T-helper 1 cell treated with Interleukin-12 subunit alpha and Interleukin-12 subunit beta and Interleukin-4 antibody, amounts not matched to agents 30 μg/mL and 1 μg/mL, for 36 hours (primary cell): ENCODE results near the gene PPP1R2.
"Not testable (repeated sequence)": the region's sequence is repeated elsewhere in the genome, so short reads cannot be mapped to it uniquely, and the experiment has no call there.

Experiments used
- H3K27ac Mint-ChIP-seq: one replicate; pipeline ENCODE4 v1.8.0; 2021; ENCODE audit warnings: mild to moderate bottlenecking, mixed read lengths
- H3K27me3 Mint-ChIP-seq: one replicate; pipeline ENCODE4 v1.8.0; 2021; ENCODE audit warnings: low read depth, mixed read lengths
- H3K36me3 Mint-ChIP-seq: one replicate; pipeline ENCODE4 v1.8.0; 2021; ENCODE audit warnings: low read depth, mixed read lengths
- H3K4me1 Mint-ChIP-seq: one replicate; pipeline ENCODE4 v1.8.0; 2021; ENCODE audit warnings: low read depth, mixed read lengths
- H3K4me3 Mint-ChIP-seq: one replicate; pipeline ENCODE4 v1.8.0; 2021; ENCODE audit warnings: mild to moderate bottlenecking, moderate library complexity, mixed read lengths
- H3K9me3 Mint-ChIP-seq: one replicate; pipeline ENCODE4 v1.8.0; 2021; ENCODE audit warnings: mixed read lengths

The PPP1R2 gene

DNA sequence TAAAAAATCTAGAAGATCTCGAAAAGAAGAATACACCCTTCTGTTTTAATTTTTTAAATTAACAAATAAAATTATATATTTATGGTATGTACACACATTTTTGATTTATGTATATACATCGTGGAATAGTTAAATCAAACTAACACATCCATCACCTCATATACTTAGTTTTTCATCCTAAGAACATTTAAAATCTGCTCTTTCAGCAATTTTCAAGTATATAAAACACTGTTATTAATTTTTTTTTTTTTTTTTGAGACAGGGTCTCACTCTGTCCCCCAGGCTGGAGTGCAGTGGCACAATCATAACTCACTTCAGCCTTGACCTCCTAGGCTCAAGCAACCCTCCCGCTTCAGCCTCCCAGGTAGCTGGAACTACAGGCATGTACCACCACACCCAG, 67.5 kb downstream of the PPP1R2 start:
- Mint-ChIP-seq H3K4me1 (no peaks in the 10 kb centered on the region), H3K9me3 (no peaks in the 10 kb centered on the region), H3K27ac (no peak overlapping the region), H3K36me3 (no peaks in the 10 kb centered on the region), H3K4me3 (no peak overlapping the region), H3K27me3 (peaks cover 35% of the 10 kb centered on the region)

DNA sequence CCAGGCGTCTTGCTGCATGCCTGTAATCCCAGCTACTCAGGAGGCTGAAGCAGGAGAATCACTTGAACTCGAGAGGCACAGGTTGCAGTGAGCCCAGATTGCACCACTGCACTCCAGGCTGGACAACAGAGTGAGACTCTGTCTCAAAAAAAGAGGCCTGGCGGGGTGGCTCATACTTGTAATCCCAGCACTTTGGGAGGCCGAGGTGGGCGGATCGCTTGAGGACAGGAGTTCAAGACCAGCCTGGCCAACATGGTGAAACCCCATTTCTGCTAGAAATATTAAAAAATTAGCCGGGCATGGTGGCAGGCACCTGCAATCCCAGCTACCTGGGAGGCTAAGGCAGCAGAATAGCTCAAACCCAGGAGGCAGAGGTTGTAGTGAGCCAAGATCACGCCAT, 68.0 kb downstream of the PPP1R2 start:
- H3K4me1 Mint-ChIP-seq, H3K9me3 Mint-ChIP-seq, H3K4me3 Mint-ChIP-seq, H3K27ac Mint-ChIP-seq, H3K36me3 Mint-ChIP-seq: not testable (repeated sequence)
- H3K27me3 Mint-ChIP-seq = peaks cover 35% of the 10 kb centered on the region

DNA sequence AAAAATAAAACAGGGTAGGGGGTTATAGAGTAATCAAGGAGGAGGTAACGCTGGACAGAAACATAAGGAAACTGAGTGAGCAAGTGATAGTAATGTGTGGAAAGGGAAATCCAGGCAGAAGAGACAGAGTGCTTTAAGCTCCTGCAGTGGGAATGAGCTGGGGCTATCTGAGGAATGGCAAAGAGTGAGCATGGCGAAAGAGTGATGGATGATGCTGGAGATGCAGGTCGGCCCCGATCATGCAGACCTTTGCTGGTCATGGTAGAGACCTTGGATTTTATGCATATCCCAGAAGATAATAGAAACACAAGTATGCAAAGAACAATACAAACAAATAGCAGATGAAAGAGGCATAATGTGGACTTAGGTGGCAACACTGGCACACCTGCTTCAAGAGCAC, 74.3 kb downstream of the PPP1R2 start:
- H3K4me1 Mint-ChIP-seq = peaks cover 14% of the 10 kb centered on the region
- H3K36me3 Mint-ChIP-seq = peaks cover 9% of the 10 kb centered on the region
- no peak overlapping the region for H3K27ac Mint-ChIP-seq
- H3K4me3 Mint-ChIP-seq = no peak overlapping the region
- peaks cover 11% of the 10 kb centered on the region for H3K27me3 Mint-ChIP-seq
- peaks cover 18% of the 10 kb centered on the region for H3K9me3 Mint-ChIP-seq

DNA sequence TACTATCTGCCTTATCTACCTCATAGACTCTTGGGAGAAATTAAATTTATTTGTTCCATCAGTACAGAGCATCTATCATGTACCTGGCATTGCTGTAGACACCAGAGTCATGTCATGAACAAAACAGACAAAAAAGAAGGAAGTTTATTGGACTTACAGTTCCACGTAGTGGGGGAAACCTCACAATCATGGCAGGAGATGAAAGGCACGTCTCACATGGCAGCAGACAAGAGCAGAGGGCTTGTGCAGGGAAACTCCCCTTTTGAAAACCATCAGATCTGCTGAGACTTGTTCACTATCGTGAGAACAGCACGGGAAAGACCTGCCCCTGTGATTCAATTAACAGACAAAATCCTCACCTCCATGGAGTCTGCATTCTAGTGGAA, 74.7 kb downstream of the PPP1R2 start:
- H3K9me3 Mint-ChIP-seq = peaks cover 18% of the 10 kb centered on the region
- peaks cover 14% of the 10 kb centered on the region for H3K4me1 Mint-ChIP-seq
- peaks cover 9% of the 10 kb centered on the region for H3K36me3 Mint-ChIP-seq
- H3K4me3 Mint-ChIP-seq = peak overlapping the region; percentile 20
- peak overlapping the region; percentile 80 for H3K27ac Mint-ChIP-seq
- peaks cover 10% of the 10 kb centered on the region for H3K27me3 Mint-ChIP-seq

DNA sequence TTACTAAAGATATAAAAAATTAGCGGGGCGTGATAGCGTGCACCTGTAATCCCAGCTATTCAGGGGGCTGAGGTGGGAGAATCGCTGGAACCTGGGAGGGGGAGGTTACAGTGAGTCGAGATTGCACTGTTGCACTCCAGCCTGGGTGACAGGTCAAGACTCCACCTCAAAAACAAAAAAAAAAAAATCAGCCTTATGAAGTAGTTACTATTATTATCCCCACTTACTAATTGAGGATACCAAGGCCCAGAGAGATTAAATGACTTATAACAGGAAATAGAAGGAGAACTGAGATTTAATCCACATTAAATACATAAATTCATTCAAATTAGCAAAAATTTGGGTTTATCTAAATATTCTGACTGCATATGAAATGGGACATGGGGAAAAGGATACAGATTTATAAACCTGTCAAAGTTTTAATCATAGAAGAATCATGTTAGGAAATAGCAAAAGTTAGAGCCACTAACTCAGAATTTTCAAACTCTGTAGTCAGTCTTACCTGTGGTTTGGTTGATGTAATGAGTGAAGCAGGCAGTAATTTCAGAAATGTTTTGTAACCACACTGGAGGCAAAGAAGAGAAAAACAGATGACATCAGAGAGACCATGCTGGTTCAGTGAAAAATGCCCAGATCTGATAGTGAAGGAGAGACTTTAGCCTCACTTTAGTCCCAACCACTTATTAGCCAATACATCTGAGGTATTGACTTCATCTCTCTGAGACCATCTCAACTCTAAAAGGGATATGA, 75.3 kb downstream of the PPP1R2 start:
- peaks cover 10% of the 10 kb centered on the region for H3K27me3 Mint-ChIP-seq
- H3K4me3 Mint-ChIP-seq = peak overlapping the region; percentile 20
- H3K27ac Mint-ChIP-seq = peak overlapping the region; percentile 80

DNA sequence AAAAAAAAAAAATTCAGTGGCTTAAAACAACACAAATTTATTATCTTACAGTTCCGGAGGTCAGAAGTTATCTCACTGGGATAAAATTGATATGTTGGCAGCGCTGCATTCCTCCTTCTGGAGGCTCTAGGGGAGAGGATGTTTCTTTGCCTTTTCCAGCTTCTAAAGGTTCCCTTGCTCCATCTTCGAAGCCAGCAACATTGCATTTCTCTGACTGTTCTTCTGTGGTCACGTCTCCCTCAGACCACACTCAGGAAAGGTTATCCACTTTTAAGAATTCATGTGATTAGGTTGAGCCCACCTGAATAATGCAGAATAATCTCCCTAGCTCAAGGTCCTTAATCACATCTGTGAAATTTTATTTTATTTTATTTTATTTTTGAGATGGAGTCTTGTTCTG, 76.9 kb downstream of the PPP1R2 start:
- H3K36me3 Mint-ChIP-seq = peaks cover 9% of the 10 kb centered on the region

More for the DNA sequence above, 75.3 kb downstream of the PPP1R2 start:
- Mint-ChIP-seq H3K4me1 (peaks cover 14% of the 10 kb centered on the region), H3K9me3 (peaks cover 18% of the 10 kb centered on the region), H3K36me3 (peaks cover 9% of the 10 kb centered on the region)

More for the DNA sequence above, 76.9 kb downstream of the PPP1R2 start:
- Mint-ChIP-seq H3K27me3 (peaks cover under 1% of the 10 kb centered on the region), H3K4me3 (no peak overlapping the region), H3K27ac (no peak overlapping the region), H3K9me3 (peaks cover 18% of the 10 kb centered on the region), H3K4me1 (peaks cover 14% of the 10 kb centered on the region)
